Tibial nerve (tissue), 4 donors: ENCODE results near the gene KMT5C.

Experiments
- EP300 ChIP-seq, 2 donors: sonication (generic); formaldehyde crosslinking; IDR thresholded peaks; one replicate each; pipeline ENCODE4 v1.6.1; 2017; ENCODE audit warnings: antibody characterized with exemption in 2 of 2, mild to moderate bottlenecking in 1 of 2
- POLR2A ChIP-seq, 2 donors: fragments of 450-650 bp; IDR thresholded peaks; one replicate each; pipeline ENCODE4 v1.6.1; 2017; ENCODE audit warnings: antibody characterized with exemption in 2 of 2, mild to moderate bottlenecking in 2 of 2, moderate library complexity in 2 of 2
- TF ChIP-seq, protein P1 (sequence below), 5 experiments: fragments of 200-600 bp in 3 of 5; fragments of 450-650 bp in 2 of 5; sonication (generic) in 3 of 5; IDR thresholded peaks; one replicate each; pipeline ENCODE4 v1.5.1; 2016 to 2019; ENCODE audit warnings: antibody characterized with exemption in 5 of 5, mild to moderate bottlenecking in 3 of 5, moderate library complexity in 2 of 5

DNA sequence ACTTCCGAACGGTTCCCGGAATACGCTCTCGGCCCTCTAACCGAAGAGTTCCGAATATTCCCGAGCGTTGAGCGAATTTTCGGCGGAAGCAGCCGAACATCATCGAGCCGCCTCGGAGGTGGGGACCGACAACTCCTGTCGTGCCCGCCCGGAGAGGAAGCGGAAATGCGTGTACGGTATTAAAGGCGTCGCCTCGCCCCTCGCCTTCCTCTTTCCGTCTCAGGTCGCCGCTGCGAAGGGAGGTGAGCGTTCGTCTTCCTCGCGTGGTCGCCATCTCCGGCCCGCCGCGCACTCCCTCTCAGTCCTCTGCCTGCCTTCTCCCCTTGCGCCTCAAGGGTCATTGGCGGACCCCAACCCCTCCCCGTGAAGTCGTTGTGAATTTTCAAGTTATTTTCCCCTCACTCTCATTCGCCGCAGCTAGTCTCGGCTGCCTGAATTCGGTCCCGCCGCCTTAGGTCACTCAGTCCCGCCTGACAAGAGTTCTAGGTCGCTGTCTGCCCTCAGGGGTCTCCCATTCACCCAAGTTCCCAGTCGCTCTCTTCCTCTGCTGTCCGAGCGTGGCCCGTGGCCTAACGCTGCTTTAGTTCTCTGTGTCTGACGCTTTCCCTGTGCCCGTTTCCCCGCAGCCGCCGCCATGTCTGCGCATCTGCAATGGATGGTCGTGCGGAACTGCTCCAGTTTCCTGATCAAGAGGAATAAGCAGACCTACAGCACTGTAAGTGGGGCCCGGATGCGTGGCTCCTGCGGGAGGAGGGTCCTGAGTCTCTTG, 46.2 kb downstream of the KMT5C start, which contains the start of gene RPL28:
- TF ChIP-seq, protein P1, sequence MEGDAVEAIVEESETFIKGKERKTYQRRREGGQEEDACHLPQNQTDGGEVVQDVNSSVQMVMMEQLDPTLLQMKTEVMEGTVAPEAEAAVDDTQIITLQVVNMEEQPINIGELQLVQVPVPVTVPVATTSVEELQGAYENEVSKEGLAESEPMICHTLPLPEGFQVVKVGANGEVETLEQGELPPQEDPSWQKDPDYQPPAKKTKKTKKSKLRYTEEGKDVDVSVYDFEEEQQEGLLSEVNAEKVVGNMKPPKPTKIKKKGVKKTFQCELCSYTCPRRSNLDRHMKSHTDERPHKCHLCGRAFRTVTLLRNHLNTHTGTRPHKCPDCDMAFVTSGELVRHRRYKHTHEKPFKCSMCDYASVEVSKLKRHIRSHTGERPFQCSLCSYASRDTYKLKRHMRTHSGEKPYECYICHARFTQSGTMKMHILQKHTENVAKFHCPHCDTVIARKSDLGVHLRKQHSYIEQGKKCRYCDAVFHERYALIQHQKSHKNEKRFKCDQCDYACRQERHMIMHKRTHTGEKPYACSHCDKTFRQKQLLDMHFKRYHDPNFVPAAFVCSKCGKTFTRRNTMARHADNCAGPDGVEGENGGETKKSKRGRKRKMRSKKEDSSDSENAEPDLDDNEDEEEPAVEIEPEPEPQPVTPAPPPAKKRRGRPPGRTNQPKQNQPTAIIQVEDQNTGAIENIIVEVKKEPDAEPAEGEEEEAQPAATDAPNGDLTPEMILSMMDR (IDR thresholded peaks at IDR 0.05) = peak in 2 of 5 experiments; percentile 10 to 26
- TF ChIP-seq POLR2A (IDR thresholded peaks at IDR 0.05) (peak; percentile 96), EP300 (IDR thresholded peaks at IDR 0.05) (peak; percentile 88 to 100)
